IPS DF 19.7 (cell line): ENCODE measurements around the gene MED16.

Experiments
- DNase-seq: peaks from one replicate; pipeline ENCODE4 v3.0.0-alpha.2; 2013; ENCODE audit warnings: low read depth, low spot score

The MED16 gene

GRCh38 chr19:892894-893689 lies at the start of gene MED16, which contains the start of gene RNU6-9:
Gene MED16, minus strand, starts transcription at chr19:893187. Its CDS starts 2,056 bp downstream, at chr19:891131.
Gene RNU6-9, plus strand, starts transcription at chr19:893484.
- no peak for DNase-seq

GRCh38 chr19:942133-942645 lies 49.2 kb upstream of the MED16 start:
- DNase-seq = no peak

DNA sequence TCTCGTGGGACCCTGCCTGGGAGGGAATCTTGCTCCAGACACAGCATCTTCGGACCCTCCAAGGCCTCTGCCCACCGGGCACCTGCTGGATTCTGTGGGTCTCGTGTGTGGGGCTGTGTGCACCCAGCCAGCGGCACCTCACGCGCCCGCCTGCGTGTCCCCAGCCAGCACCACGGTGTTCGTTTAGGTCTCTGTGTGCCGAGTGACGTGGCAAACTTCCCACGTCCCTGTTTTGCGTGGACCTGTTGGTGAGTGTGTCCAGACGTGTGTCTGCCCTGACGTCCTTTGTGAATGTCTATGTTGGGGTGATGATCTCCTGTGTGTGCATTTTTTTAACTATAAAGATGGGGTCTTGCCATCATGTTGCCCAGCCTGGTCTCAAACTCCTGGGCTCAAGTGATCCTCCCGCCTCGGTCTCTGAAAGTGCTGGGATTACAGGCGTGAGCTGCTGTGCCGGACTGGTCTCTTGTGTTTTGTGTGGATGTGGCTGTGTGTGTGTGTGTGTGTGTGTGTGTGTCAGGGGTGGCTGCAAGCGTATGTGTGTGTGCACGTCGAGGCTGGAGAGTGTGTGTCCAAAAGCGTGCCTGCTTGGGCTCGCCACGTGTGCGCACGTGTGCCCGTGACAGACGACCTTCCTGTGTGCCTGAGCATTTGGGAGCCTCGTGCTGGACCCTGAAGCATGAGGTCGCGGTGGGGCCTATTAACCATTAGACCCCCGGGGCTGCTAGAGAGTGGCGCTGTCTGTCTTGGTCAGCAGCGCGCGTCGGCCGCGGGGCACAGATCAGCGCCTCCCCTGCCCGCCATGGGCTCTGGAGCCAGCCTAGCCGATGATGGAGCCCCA lies 48.5 kb upstream of the MED16 start:
- DNase-seq = no peak

- DNase-seq = no peak
Observed at GRCh38 chr19:940591-941291, 47.8 kb upstream of the MED16 start.

DNA sequence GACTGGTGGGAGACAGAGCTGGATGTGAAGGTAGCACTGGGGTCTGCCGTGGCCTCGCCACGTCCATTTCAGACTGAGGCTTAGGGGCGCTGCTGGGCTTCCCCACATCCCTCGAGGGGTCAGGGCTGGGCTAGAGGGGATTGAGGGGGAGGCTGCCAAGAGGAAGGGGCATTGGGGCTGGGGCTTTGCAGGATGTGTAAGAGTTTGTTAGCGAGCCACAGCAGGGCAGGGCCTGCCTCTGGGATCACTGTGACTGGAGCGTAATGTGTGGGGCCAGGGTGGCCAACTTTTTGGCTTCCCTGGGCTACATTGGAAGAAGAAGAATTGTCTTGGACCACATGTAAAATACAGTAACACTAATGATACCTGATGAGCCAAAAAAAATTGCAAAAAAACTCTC lies 46.9 kb upstream of the MED16 start:
- no peak for DNase-seq

DNA sequence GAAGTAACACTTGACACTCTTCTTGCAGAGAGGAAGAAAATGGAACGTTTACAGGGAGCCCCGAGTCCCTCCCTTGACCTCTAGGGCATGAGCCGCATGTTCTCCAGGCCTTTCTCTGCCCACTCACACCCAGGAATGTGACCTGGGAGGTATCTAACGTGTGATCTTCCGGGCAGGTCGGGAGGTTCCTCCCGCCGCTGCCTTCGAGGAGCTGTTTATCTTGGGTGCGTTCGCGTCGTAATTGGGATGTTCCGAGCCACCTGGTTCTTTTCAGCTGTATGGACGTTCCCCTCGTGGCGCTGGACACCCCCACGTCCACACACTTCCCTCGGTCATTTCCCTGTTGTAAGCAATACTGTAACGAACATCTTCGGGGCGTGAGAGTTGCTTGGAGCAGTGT lies 46.5 kb upstream of the MED16 start:
- no peak for DNase-seq

- DNase-seq = no peak
Observed at GRCh38 chr19:938233-938923, 45.4 kb upstream of the MED16 start.

DNA sequence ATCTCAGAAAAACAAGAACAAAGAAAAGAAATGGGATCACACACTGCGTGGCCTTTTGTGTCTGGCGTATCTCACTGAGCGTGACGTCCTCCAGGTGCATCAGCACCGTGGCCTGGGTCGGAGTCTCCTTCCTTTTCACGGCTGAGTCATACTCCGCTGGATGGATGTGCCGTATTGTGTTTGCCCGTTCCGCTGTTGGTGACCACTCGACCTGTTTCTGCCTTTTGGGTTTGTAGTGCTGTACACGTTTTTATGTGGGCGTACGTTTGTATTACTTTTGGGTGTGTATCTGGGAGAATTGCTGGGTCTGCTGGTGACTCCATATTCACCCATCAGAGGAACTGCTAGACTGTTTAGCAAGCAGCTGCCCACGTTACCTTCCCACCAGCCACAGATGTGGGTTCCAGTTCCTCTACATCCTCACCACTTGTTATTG lies 44.3 kb upstream of the MED16 start:
- DNase-seq = no peak

GRCh38 chr19:936175-936546 lies 43.2 kb upstream of the MED16 start:
- DNase-seq = no peak

DNA sequence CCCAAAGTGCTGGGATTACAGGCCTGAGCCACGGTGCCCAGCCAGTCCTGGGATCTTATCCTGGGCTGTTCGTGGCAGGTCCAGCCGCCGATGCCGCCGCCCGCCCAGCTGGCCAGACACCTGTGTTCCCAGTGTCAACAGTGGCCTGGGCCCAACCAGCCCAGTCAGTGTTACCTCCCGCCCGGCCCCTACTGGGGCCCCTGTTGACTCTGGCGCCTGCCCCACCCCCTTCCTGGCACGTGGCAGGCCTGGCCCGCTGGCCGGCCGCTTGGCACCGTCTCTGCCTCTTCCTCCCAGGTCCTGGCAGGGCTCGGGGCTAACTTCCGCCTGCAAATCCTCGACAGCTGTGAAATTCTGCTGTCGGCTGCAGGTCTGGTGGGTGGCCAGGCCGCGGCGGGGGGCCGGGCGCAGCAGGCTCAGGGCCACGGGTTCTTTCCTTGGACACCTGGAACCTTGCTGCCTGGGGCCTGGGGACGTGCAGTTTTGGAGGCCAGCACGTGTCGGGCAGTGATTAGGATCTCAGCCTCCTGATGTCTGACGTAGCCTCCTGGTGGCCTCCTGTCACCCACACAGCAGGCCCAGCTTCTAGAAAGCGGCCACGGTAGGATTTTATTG lies 42.0 kb upstream of the MED16 start:
- no peak for DNase-seq

DNA sequence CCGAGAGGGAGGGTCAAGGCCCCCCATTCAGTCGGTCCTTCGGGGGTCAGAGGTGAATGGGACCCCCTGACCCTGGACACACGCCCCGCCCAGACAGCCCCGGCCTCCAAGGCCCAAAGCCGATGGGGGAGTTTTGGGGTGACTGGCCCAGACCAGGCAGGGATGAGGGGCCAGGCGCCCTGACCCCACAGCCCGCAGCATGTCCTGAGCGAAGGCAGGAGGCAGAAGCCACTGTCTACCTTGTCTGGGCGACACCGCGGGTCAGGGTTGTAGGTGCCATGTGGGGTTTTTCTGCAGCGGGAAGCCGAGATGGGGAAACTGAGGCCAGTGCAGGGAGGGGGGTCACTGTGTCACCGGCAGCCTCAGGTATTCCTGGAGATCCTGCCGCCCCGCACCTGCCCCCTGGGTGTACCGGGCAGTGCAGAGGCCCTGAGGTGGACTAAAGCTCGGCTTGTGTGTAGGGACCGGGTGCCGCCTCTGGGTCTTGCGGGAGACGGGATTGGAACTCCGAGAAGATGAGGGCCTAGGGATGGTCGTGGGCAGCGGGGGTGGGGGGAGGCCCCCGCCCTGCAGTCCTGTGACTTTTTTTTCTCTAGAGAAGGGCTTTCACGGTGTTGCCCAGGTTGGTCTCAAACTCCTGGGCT lies 41.3 kb upstream of the MED16 start:
- DNase-seq = no peak

- no peak for DNase-seq
Observed at GRCh38 chr19:933553-933882, 40.5 kb upstream of the MED16 start.

DNA sequence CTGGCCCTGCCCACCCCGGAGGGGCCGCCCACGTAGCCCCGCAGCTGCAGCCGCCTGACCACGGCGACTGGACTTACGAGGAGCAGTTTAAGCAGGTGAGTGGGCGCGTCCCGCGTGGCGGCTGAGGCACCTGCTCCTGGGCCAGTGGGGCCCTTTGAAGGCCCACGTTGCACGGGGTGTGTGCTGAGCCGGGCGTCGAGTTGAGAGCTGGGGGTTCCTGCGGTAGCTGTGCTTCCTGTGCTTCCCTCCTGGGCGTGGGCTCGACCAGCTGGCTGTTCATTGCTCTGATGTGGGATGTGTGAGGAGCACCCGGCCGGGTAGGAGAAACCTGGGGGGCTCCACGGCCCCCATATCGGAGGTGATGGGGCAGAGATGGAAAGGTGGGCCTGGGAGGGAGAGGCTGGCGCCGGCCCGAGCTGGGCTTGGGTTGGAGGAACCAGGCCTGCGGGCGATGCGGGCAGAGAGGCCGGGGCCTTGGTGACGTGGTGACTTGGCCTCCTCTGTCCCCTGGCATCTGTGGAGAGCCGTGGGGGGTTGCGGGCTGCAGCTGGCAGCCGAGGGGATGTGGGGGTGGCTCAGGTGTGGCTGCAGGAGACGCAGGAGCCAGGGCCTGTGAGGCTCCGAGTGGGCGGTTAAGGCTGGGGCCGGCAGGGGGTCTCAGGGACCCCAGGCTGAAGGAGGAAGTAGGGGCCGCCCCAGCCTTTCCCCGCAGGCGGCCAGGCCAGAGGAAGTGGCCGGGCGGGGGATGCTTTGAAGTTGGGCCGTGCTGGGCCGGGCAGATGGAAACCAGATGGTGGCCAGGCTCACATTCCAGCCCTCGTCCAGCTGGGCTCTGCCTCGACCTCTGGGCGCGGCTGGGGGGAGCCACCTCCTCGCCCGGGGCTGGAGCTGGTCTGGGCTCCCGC lies 39.9 kb upstream of the MED16 start:
- no peak for DNase-seq

DNA sequence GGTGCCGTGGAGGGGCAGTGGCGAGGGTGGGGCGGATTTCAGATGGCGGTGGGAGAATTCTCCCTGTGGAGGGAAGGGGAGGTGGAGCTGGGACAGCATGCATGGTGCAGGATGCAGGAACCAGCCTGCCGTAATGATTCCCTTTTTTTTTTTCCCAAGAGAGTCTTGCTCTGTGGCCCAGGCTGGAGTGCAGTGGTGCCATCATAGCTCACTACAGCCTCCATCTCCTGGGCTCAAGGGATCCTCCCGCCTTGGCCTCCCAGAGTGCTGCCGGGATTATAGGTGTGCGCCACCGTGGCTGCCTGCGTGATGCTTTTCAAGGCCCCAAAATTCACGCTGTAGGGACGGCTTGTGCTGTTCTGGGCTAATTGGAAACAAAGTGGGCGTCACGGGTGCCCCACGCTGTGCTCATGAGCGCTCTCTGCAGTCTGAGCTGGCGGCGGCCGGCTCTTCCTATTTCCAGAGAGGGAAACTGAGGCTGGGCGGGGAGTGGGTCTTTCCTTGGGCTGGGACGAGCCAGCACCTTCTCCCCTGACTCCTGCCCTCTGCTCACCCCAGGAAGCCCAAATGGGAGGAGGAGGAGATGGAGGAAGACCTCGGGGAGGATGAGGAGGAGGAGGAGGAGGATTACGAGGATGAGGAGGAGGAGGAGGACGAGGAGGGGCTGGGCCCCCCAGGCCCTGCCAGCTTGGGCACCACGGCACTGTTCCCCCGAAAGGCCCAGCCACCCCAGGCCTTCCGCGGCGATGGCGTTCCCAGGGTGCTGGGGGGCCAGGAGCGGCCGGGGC lies 39.1 kb upstream of the MED16 start:
- DNase-seq = no peak

DNA sequence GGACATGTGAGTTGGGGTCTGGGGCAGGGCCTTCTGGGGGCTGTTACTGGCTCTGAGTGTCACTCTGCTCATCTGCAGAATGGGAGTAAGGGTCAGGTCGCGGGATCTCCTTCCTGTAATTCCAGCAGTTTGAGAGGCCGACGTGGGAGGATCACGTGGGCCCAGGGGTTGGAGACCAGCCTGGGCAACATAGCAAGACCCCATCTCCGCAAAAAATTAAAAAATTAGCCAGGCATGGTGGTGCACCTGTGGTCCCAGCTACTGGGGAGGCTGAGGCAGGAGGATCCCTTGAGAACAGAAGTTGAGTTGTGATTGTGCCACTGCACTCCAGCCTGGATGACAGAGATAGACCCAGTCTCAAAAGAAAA lies 36.9 kb upstream of the MED16 start:
- no peak for DNase-seq

DNA sequence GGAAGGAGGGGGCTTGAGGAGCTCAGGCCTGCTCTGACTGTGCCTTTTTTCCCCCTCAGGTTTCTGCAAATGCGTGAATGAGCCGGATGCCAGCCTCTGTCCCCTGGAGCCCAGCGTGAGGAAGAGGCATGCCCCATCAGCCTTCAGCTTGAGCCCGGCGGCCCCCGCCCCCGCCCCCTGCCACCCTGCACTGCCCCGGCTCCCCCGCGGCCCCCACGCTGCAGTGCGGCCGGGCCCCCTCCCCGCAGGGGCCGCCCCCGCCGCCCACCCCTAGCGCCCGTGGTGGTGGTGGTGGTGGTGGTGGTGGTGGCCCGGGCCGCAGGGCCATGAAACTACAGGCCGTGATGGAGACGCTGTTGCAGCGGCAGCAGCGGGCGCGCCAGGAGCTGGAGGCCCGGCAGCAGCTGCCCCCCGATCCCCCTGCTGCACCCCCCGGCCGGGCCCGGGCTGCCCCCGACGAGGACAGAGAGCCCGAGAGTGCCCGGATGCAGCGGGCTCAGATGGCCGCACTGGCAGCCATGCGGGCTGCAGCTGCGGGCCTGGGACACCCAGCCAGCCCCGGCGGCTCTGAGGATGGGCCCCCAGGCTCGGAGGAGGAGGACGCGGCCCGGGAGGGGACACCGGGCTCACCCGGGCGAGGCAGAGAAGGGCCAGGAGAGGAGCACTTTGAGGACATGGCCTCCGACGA lies 36.4 kb upstream of the MED16 start:
- no peak for DNase-seq

GRCh38 chr19:928471-929202 lies 35.6 kb upstream of the MED16 start:
- DNase-seq = no peak
